Measurements from ENCODE around the gene NEDD4. TPM values are rescaled to one million over a fixed set of nuclear protein-coding genes. Genes with fewer than 3 reads are reported as not detected.

NEDD4 gene
- total RNA-seq, 4 donors from 2014 or later: 3.6 to 15.0 (median 14.4) TPM

- 57 to 75% methylated on average over 1 to 2 of the region's 2 CpGs for WGBS, 2 donors (ENCODE audit: low coverage in 1 of 2)
Observed at GRCh38 chr15:55800216-55800615, 193.2 kb downstream of the NEDD4 start.

GRCh38 chr15:55799291-55800212 is 193.9 kb downstream of the NEDD4 start:
- WGBS, 2 donors (ENCODE audit: low coverage in 1 of 2): 55 to 57% methylated on average over 8 to 10 of the region's 10 CpGs
- H3K4me3 ChIP-seq: no peak overlapping the region
- in situ Hi-C loops (cut with MboI; ENCODE audit: low pct_ligation_motif_present in 1 of 4, low pct_unique_long_range_greater_than_20kb in 1 of 4, low sequenced_read_pairs in 3 of 4): no loop called here
- H3K27me3 ChIP-seq: no peaks in the 10 kb centered on the region
- no peak overlapping the region for H3K27ac ChIP-seq
- no peaks in the 10 kb centered on the region for H3K36me3 ChIP-seq
- TF ChIP-seq POLR2A (IDR thresholded peaks at IDR 0.05) (no peak), POLR2AphosphoS5 (IDR thresholded peaks at IDR 0.05) (no peak), EP300 (IDR thresholded peaks at IDR 0.05; ENCODE audit: low read depth) (no peak), CTCF (IDR thresholded peaks at IDR 0.05) (peak in 3 of 5 experiments; percentile 10 to 30 (median 23))
- no peaks in the 10 kb centered on the region for H3K4me1 ChIP-seq
- intact Hi-C loops (cut with DNase I; ENCODE audit: low total_unique reads): no loop called here
- no peaks in the 10 kb centered on the region for H3K9me3 ChIP-seq
- DNase-seq: peak; percentile 8

More at GRCh38 chr15:55800216-55800615, 193.2 kb downstream of the NEDD4 start:
- Histone ChIP-seq H3K4me1 (no peaks in the 10 kb centered on the region), H3K36me3 (no peaks in the 10 kb centered on the region), H3K4me3 (no peak overlapping the region), H3K9me3 (no peaks in the 10 kb centered on the region), H3K27me3 (no peaks in the 10 kb centered on the region), H3K27ac (no peak overlapping the region)
- DNase-seq: no peak
- in situ Hi-C loops (cut with MboI; ENCODE audit: low pct_ligation_motif_present in 1 of 4, low pct_unique_long_range_greater_than_20kb in 1 of 4, low sequenced_read_pairs in 3 of 4) (no loop called here), intact Hi-C loops (cut with DNase I; ENCODE audit: low total_unique reads) (no loop called here)
- no peak for TF ChIP-seq CTCF (IDR thresholded peaks at IDR 0.05)
- no peak for TF ChIP-seq POLR2A (IDR thresholded peaks at IDR 0.05)
- no peak for TF ChIP-seq EP300 (IDR thresholded peaks at IDR 0.05; ENCODE audit: low read depth)
- TF ChIP-seq POLR2AphosphoS5 (IDR thresholded peaks at IDR 0.05): no peak

GRCh38 chr15:55796321-55796965 is 197.0 kb downstream of the NEDD4 start:
- H3K36me3 ChIP-seq: no peaks in the 10 kb centered on the region
- TF ChIP-seq POLR2A (IDR thresholded peaks at IDR 0.05) (no peak), CTCF (IDR thresholded peaks at IDR 0.05) (no peak), POLR2AphosphoS5 (IDR thresholded peaks at IDR 0.05) (no peak)
- in situ Hi-C loops (cut with MboI; ENCODE audit: low pct_ligation_motif_present in 1 of 4, low pct_unique_long_range_greater_than_20kb in 1 of 4, low sequenced_read_pairs in 3 of 4): no loop called here
- H3K27ac ChIP-seq: no peak overlapping the region
- DNase-seq: no peak
- intact Hi-C loops (cut with DNase I; ENCODE audit: low total_unique reads): no loop called here
- H3K4me3 ChIP-seq: no peak overlapping the region
- H3K4me1 ChIP-seq: no peaks in the 10 kb centered on the region
- no peaks in the 10 kb centered on the region for H3K27me3 ChIP-seq
- 64 to 100% methylated on average over 1 to 4 of the region's 4 CpGs for WGBS, 2 donors (ENCODE audit: low coverage in 1 of 2)
- H3K9me3 ChIP-seq: no peaks in the 10 kb centered on the region

GRCh38 chr15:55795031-55795430 is 198.4 kb downstream of the NEDD4 start:
- Histone ChIP-seq H3K27me3 (no peaks in the 10 kb centered on the region), H3K27ac (no peak overlapping the region), H3K9me3 (no peaks in the 10 kb centered on the region), H3K36me3 (no peaks in the 10 kb centered on the region), H3K4me1 (no peaks in the 10 kb centered on the region), H3K4me3 (no peak overlapping the region)
- no peak for DNase-seq
- in situ Hi-C loops (cut with MboI; ENCODE audit: low pct_ligation_motif_present in 1 of 4, low pct_unique_long_range_greater_than_20kb in 1 of 4, low sequenced_read_pairs in 3 of 4) (no loop called here), intact Hi-C loops (cut with DNase I; ENCODE audit: low total_unique reads) (no loop called here)
- no peak for TF ChIP-seq EP300 (IDR thresholded peaks at IDR 0.05; ENCODE audit: low read depth)
- TF ChIP-seq POLR2AphosphoS5 (IDR thresholded peaks at IDR 0.05): no peak
- TF ChIP-seq CTCF (IDR thresholded peaks at IDR 0.05): no peak
- TF ChIP-seq POLR2A (IDR thresholded peaks at IDR 0.05): no peak
